Nucleus accumbens (tissue), 56 donors: ENCODE results near the gene LIF.

Source experiments
- DNase-seq, 56 donors: peaks; one replicate each; lab custom pipeline; 2025; lab: John Stamatoyannopoulos, UW

Gene LIF

DNA sequence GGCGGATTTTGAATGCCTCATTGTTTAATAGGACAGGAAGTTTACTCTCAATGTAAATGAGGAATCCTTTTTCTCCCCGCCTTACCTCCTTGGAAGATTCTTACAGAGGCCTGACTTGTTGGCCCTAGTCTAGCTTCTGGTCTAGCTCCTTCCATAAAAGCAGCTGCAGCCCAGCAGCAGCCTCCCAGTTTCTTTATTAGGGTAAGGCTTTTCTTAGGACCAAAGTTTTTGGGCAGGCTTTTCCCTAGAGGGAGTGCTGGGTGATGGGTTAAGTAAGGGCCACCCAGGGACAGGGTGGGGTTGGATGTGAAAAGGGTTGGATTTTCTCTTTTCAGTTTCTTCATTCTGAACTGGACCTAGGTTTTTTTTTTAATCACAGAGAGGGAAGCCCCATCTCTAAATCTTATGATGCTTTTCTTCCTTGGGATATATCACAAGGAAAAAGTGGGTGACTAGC lies 49.7 kb downstream of the LIF start:
- no peak for DNase-seq

DNA sequence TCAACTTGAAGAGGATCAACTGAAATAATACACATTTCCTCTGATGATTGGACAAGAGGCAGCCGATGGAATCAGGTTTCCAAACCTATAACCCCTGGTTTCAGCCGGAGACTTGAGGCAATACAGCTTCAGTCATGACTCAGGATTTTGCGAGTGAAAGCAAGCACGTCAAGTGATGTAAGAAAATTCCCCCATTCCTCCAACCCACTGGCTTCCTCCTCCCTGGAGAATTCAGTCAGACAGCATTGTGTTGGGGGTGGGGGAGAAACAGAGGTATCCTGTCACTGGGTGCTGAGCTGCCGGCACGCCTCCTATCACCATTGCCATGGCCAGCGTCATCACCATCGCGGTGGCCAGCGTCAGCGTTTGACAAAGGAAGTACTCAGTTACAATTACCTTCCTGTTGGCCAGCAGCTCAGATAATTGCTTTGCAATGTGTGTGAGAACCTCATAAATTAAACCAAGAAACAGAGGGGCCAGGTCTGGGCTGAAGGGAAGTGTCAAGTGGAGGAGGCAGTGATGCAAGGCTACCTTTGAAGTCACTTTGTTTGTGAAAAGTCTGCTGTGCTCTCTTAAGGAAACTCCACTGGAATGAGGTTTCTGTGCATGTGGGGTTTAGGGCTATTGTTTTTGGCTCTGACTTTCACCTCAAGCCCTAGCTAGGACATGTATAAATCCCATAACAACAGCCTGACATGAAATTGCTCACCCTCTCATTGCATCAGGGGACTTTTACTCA lies 50.2 kb downstream of the LIF start:
- peak in 1 of 56 donors; percentile 9 for DNase-seq

DNA sequence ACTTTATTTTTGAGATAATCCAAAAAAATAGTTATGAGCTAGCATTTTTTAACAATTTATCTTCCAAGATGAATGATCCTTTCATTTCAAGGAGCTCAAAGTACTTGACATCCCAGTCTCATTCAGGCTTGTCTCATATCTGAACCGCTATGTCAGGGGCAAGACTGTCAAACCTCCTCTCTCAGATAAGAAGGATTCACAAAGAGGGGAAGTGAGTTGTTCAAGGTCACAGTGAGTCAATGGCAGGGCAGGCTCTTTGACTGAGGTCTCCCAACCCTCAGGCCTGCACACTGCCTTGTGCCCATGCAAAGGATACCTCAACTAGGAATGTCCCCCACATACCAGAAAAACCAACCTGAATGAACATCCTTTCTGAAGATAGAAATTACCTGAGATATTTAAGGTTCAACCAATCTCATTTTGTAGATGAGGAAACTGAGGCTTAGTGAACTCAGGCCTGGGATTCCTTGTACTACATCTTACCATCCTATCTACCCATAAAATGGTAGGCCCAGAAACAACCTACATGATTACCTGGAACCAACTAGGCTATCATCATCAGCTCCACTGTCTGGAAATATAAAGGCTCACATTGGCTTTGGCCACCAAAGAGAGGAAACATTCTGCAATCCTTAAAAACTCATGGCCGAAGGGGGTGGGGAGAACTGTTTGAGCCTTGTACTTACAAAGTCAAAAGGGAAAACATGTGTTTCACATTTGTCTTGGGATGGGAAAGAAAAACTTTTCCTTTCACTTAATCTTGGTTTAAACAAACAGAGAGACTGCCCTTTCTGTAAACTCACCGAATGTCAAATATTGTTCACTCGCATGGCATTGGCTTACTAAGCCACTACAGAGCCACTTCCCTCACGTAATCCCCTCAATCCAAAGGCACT lies 51.1 kb downstream of the LIF start:
- DNase-seq: no peak

DNA sequence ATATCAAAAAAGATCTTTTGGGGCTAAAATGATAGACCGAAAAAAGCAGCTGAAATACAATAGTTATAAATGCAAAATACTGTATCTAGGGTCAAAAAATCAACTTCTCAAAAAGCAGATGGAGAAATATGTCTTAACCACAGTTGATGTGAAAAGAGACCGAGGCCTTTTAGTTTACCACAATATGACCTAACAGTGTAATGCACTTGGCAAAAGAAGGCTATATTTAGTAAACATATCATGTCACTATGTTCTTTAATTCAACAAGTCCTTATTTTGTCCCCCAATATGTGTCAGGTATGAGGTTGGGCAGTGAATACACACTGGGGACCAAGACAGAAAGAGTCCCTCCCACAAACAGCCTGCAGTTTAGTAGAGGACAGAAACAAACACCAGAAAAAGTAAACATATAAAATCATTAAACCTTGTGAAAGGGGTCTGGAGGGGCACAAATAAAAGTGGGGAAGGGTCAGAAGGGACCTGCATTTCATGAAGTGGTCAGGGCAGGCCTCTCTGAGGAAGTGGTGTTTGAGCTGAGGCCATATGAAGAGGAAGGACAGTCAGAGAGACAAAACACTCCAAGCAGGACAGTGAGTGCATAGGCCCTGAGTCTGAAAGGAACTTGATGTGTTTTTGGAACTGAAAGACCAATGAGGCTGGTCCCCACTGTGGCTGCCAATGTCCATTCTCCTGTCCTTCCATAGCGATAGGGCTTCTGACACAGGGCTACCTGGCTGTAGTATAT lies 53.4 kb downstream of the LIF start:
- no peak for DNase-seq

- DNase-seq: no peak
Observed at GRCh38 chr22:30192427-30192826, 54.1 kb downstream of the LIF start.

- DNase-seq: no peak
Observed at GRCh38 chr22:30191040-30191701, 55.4 kb downstream of the LIF start.

DNA sequence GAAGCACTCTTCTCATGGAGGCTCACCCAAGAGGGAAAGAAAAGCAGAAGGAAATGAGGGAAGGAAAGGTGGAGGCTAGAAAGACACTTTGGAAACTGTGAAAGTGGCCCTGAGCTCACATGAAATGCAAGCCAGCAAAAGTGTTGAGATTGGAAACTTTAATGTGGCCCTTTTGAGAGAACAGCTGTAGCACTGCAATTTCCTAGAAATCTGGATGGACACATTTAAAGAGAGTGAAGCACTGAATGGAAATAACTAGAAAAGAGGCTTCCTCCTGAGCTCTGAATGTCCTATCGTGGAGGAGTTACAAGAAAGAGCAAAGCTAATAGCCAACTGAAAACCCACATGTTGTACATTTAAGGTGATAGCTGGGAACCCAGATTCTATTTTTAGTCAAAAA lies 56.0 kb downstream of the LIF start:
- DNase-seq: no peak
